ENCODE results near the gene CMPK1.
A peak's percentile ranks its signal among the peaks of the same experiment; 100 is the strongest.
"Not testable (repeated sequence)": the region's sequence is repeated elsewhere in the genome, so short reads cannot be mapped to it uniquely, and the experiment has no call there.

CMPK1 gene, protein sequence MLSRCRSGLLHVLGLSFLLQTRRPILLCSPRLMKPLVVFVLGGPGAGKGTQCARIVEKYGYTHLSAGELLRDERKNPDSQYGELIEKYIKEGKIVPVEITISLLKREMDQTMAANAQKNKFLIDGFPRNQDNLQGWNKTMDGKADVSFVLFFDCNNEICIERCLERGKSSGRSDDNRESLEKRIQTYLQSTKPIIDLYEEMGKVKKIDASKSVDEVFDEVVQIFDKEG

GRCh38 chr1:47333578-47333921, at the start of gene CMPK1:
Gene CMPK1 (plus strand): TSS chr1:47333790. CDS start chr1:47333946, 156 bp downstream.
- peak; percentile 56 for DNase-seq (ENCODE audit: low read depth)
- TF ChIP-seq, protein P1, sequence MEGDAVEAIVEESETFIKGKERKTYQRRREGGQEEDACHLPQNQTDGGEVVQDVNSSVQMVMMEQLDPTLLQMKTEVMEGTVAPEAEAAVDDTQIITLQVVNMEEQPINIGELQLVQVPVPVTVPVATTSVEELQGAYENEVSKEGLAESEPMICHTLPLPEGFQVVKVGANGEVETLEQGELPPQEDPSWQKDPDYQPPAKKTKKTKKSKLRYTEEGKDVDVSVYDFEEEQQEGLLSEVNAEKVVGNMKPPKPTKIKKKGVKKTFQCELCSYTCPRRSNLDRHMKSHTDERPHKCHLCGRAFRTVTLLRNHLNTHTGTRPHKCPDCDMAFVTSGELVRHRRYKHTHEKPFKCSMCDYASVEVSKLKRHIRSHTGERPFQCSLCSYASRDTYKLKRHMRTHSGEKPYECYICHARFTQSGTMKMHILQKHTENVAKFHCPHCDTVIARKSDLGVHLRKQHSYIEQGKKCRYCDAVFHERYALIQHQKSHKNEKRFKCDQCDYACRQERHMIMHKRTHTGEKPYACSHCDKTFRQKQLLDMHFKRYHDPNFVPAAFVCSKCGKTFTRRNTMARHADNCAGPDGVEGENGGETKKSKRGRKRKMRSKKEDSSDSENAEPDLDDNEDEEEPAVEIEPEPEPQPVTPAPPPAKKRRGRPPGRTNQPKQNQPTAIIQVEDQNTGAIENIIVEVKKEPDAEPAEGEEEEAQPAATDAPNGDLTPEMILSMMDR (IDR thresholded peaks at IDR 0.05; ENCODE audit: low read depth, low read length, missing control alignments) = no peak
- peak within 1 kb of the TSS; percentile 71 for H3K4me3 ChIP-seq (ENCODE audit: low read depth, low read length)

DNA sequence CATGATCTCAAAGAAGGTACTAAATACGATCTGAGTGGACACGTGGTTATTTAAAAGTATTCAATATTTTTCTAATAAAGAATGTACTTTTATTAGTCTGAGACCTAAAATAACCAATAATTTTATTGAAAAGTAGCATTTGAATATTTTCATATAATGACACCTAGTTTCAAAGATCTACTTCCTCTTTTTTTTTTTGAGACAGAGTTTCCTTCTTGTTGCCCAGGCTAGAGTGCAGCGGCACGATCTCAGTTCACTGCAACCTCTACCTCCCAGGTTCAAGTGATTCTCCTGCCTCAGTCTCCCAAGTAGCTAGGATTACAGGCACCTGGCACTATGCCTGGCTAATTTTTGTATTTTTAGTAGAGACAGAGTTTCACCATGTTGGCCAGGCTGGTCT, 45.5 kb upstream of the CMPK1 start:
- not testable (repeated sequence) for DNase-seq (ENCODE audit: low read depth)

DNA sequence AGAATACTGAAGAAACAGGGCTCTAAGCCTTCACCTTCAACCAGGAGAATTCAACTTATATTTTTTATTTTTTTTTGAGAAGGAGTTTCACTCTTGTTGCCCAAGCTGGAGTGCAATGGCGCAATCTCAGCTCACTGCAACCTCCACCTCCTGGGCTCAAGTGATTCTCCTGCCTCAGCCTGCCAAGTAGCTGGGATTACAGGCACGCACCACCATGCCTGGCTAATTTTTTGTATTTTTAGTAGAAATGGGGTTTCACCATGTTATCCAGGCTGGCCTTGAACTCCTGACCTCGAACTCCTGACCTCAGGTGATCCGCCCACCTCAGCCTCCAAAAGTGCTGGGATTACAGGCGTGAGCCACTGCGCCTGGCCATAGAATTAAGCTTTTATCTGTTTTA, 38.7 kb upstream of the CMPK1 start:
- not testable (repeated sequence) for H3K4me3 ChIP-seq (ENCODE audit: low read depth, low read length); DNase-seq (ENCODE audit: low read depth)

More for the DNA sequence above, 45.5 kb upstream of the CMPK1 start:
- H3K4me3 ChIP-seq (ENCODE audit: low read depth, low read length) = not testable (repeated sequence)

- no peak overlapping the region for H3K4me3 ChIP-seq (ENCODE audit: low read depth, low read length)
- no peak for DNase-seq (ENCODE audit: low read depth)
- TF ChIP-seq, protein P1 (IDR thresholded peaks at IDR 0.05; ENCODE audit: low read depth, low read length, missing control alignments) = no peak
Measured at GRCh38 chr1:47295579-47295978, 38.0 kb upstream of the CMPK1 start.

DNA sequence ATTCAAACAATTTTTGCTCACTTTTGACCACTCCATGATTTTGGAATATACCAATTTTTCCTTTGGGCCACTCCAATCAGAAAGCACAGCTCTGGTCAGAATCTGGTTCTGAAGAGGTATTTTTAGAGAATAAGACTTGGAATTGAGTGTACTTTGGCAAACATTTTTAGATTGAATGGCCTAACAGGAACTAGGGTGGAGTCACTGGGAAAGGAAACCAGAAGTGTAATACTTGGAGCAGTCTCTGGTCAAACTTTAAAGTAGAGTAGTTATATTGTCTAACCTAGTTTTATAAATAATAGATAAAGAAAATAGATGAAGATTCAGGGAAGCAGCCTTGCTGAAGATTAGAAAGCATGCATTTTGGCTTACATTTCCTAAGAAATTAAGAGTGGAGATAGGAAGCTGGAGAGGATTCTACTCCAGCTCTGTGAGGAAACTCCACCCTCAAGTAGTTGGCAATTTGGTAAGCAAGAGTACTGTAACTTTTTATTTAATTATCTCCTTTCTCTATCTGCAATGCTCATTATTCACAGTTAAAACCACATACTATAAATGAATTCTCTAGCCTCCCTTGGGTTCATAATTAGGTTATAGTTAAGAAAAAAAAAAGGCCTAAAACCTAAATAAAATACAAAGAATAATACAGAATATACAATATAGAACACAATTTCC, 35.4 kb upstream of the CMPK1 start:
- no peak overlapping the region for H3K4me3 ChIP-seq (ENCODE audit: low read depth, low read length)
- no peak for DNase-seq (ENCODE audit: low read depth)
- TF ChIP-seq, protein P1 (IDR thresholded peaks at IDR 0.05; ENCODE audit: low read depth, low read length, missing control alignments) = no peak

GRCh38 chr1:47302472-47302871, 31.1 kb upstream of the CMPK1 start:
- TF ChIP-seq, protein P1 (IDR thresholded peaks at IDR 0.05; ENCODE audit: low read depth, low read length, missing control alignments) = no peak
- no peak for DNase-seq (ENCODE audit: low read depth)
- no peak overlapping the region for H3K4me3 ChIP-seq (ENCODE audit: low read depth, low read length)

GRCh38 chr1:47309427-47309826, 24.2 kb upstream of the CMPK1 start:
- no peak for DNase-seq (ENCODE audit: low read depth)
- TF ChIP-seq, protein P1 (IDR thresholded peaks at IDR 0.05; ENCODE audit: low read depth, low read length, missing control alignments) = no peak
- no peak overlapping the region for H3K4me3 ChIP-seq (ENCODE audit: low read depth, low read length)

Data from GM12864 (cell line).